ENCODE measurements around the gene GLI3.

The GLI3 gene

GRCh38 chr7:42071372-42072261, 165.4 kb downstream of the GLI3 start:
- DNase-seq = no peak

DNA sequence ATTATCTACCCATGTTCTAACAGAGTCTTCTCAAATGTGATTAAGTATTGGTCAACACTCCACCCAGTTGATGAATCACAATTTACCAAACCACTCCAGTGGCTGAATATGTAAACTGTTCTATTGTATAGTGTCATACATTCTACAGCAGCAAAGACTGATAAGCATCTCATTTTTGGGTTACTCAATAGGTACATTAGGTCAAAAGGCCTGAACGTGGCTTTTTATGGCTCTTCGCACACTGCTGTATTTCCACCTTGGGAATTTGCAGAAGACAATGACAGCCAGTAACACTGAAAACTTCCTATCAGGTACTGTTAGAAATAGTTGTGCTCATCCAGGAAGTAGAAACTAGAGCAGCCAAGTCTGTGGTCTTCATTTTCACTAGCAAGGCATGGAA, 166.9 kb downstream of the GLI3 start:
- no peak for DNase-seq

GRCh38 chr7:42069590-42069989, 167.4 kb downstream of the GLI3 start:
- DNase-seq = no peak

DNA sequence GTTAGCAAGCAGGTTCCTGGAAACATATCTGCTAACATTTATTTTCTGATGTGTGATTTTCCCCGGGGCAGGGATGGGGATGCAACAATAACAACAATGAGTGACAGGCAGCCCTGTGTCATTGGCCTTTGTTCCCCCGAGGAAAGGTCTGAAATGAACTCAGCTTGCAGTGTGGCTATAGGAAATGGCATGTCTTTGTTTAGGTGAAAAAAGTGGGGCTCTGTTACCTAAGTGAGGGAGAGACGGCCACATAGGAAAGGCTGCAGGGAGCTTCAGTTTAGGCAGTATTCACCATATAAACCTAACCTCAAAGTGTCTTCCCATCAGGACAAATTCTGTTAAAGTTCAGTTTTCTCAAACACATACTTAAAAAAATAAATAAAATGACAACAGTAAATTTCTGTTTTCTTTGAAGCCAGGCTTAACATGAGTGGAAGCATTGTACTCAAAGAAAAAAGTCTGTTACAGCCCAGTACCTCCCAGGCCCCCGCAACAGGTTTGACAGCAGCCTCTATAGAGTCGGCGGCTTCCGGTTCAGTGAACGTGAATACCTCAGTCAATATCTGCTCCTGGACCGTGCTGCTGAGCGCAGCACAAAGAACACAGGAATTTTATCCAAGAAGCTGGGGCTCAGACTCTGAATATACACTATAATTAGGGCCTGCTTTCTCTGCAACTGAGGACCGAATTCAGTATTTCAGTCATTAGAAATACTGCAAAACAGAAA, 168.3 kb downstream of the GLI3 start:
- DNase-seq = no peak

DNA sequence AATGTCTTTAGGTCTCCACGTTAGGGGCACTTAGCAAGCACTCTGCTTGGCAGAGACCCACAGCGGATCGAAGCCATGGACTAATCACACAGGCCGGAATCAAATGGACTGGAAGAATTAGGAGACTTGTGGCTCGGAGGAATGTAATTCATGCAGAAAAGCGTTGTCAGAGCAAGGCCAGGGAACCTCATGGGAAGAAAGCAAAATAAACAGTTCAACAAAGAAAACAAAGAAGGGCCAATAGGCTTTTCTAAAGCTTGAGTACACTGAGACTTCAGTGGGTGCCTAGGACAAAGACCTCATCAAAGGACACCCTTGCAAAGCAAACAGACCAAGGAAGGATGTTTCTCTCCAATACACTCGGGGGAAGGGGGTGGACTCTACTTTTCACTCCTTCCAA, 171.1 kb downstream of the GLI3 start:
- no peak for DNase-seq

GRCh38 chr7:42065015-42065414, 172.0 kb downstream of the GLI3 start:
- no peak for DNase-seq

DNA sequence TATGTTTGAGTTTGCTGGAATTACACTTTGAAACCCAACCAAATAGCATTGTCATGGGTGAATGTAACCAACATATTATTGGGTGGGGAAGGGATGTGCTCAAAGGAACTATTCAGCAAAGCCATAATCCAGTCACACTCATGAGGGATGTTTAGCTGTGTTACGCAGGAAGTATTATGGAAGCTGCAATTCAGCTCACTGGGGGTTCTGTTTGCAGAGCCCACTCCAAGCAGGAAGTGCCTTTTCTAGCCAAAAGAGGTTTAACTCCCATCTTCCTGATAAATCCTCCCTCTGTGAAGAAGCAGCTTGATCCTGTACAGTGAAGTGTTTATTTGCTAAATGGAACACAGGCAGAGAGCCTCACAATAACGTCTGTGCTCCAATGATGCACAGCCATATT, 172.5 kb downstream of the GLI3 start:
- DNase-seq = no peak

DNA sequence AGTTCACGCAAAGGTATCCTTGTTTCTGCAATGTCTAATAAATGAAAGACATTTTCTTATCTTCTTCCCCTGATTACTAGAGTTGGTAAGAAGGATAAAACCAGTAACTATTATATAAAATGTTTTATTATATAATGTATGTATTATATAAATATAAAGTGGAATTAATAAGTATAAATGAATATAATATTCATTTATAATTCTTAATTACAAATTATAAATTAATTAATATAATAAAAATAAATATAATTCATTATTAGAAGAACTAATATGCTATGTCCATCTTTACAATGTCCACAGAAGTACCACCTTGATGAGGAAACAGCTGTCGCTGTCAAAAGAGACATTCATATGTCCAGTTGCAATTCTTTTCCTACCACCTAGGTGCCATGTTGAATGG, 177.7 kb downstream of the GLI3 start:
- DNase-seq = no peak

GRCh38 chr7:42057331-42057730, 179.7 kb downstream of the GLI3 start:
- DNase-seq = no peak

DNA sequence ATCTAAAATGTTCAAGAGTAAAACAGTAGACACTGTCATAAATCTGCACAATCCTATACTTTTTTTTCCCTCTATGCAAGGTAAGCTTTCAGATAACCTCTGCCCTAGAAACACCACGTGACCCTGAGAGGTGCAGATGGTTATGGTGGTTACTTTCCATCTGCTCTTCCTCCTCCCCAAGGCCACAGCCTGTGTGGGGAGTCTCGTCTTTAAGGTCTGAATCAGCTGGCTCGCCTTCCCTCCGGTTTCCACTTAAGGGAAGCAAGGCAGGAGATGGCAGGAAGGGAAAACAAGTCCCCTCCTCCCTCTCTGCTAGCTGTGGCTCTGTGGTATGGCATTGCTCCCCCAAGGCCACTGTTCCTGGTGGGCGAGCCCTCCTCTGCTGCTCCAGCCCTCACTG, 181.8 kb downstream of the GLI3 start:
- no peak for DNase-seq

- no peak for DNase-seq
These were observed 183.2 kb downstream of the GLI3 start for GRCh38 chr7:42053834-42054233.

DNA sequence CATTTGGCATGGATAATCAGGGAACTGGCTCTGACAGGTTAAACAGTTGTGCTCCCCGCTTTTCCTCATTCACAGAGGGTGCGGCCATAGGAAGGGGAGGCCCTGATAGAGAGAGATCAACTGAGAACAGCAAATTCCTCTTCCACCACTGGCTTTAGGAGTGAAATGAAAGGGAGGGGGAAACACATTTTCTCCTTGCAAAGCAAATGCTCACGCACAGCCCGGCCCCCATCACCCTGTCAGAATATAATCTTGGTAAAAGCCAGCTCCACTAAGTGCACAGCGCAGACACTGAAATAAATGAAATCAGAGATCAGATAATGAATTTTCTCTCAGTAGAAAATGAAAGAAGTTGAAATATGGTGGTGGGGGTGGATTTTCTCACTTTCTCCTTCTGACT, 187.2 kb downstream of the GLI3 start:
- DNase-seq = no peak

DNA sequence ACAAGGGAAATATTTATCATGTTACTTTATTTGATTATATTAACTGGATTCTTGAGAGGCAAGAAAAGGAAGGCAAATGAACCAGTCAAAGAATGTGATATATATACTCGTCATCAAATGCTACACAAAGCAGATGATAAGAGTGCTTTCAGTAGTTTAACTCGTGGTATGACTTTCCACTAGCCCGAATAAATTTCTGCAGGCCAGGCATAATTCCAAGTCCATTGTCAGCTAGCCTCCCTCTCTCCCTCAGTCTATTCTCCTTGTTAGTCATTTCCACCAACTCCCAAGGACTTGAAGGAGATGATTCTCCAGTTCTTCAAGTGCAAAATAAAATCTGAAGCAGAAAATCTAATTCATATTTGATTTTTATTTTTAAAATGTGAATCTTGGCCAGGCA, 190.5 kb downstream of the GLI3 start:
- no peak for DNase-seq

- DNase-seq = no peak
These were observed 191.0 kb downstream of the GLI3 start for GRCh38 chr7:42045961-42046360.

- no peak for DNase-seq
These were observed 197.1 kb downstream of the GLI3 start for GRCh38 chr7:42039921-42040320.

DNA sequence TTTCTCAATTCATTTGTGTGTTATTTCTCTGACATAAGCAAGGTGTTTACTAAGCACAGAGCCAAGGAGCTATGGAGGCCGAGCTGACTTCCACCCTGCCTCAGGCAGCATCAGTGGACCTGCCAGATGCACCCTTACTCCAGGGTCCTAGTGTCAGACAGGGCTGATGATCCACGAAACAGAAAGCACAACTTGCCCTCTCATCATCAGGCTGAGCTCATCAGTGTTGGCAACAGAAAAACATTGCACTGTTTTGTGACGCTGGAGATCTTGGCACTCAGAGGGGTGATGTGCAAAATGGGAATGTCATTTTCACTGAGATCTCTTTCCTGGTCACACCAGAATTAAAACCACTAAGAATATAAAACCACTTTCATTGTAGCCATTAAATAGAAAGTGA, 201.8 kb downstream of the GLI3 start:
- no peak for DNase-seq

GRCh38 chr7:42033480-42033879, 203.5 kb downstream of the GLI3 start:
- DNase-seq = no peak

GRCh38 chr7:42029405-42029804, 207.6 kb downstream of the GLI3 start:
- no peak for DNase-seq

DNA sequence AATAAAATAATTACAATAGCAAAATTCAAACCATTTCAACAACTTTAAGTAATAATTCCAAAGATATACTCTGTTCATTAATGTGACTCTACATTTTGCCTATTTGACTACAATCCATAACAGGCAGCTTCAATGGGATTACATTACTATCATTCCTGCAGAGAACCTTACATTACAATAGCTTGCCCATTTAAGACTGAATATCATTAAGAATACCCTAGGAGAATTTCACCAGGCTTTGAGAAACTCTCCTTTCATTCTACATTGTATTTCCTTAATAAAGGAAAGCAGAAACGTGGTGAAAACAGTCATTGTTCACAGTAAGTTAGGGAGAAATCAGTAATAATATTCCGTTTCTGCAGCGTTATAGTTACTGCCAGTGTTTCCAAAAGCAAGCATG, 209.5 kb downstream of the GLI3 start:
- no peak for DNase-seq

GRCh38 chr7:42026622-42027197, 210.3 kb downstream of the GLI3 start:
- no peak for DNase-seq

GRCh38 chr7:42025635-42026375, 211.2 kb downstream of the GLI3 start:
- DNase-seq = no peak

GRCh38 chr7:42024537-42024936, 212.5 kb downstream of the GLI3 start:
- DNase-seq = no peak

GRCh38 chr7:42023262-42023661, 213.7 kb downstream of the GLI3 start:
- no peak for DNase-seq

All from NCI-H524 (cell line).